ENCODE results near the gene GPR35.
"Not testable (repeated sequence)": the region's sequence is repeated elsewhere in the genome, so short reads cannot be mapped to it uniquely, and the experiment has no call there.

The GPR35 gene

GRCh38 chr2:240644859-240645301 is 19.6 kb downstream of the GPR35 start:
- no peaks in the 10 kb centered on the region for H3K9me3 Mint-ChIP-seq
- peak in 1 of 2 donors; percentile 43 for DNase-seq (ENCODE audit: low spot score in 2 of 2)
- H3K4me3 Mint-ChIP-seq: no peak overlapping the region
- peaks cover 16% of the 10 kb centered on the region for H3K4me1 Mint-ChIP-seq
- ATAC-seq: no peak
- no peaks in the 10 kb centered on the region for H3K36me3 Mint-ChIP-seq
- no peak overlapping the region for H3K27ac Mint-ChIP-seq

- ATAC-seq (no peak), DNase-seq (ENCODE audit: low spot score in 2 of 2) (no peak)
- H3K9me3 Mint-ChIP-seq: no peaks in the 10 kb centered on the region
- no peak overlapping the region for H3K4me3 Mint-ChIP-seq
- peaks cover 16% of the 10 kb centered on the region for H3K4me1 Mint-ChIP-seq
- no peaks in the 10 kb centered on the region for H3K36me3 Mint-ChIP-seq
- H3K27ac Mint-ChIP-seq: no peak overlapping the region
Observed at GRCh38 chr2:240645346-240645745, 20.1 kb downstream of the GPR35 start.

GRCh38 chr2:240645801-240646175 is 20.5 kb downstream of the GPR35 start:
- H3K4me3 Mint-ChIP-seq: peak overlapping the region; percentile 37
- H3K36me3 Mint-ChIP-seq: no peaks in the 10 kb centered on the region
- peaks cover 16% of the 10 kb centered on the region for H3K4me1 Mint-ChIP-seq
- H3K9me3 Mint-ChIP-seq: no peaks in the 10 kb centered on the region
- DNase-seq (ENCODE audit: low spot score in 2 of 2) (peak in 1 of 2 donors; percentile 43), ATAC-seq (no peak)
- H3K27ac Mint-ChIP-seq: peak overlapping the region; percentile 29

GRCh38 chr2:240646176-240646899 is 21.1 kb downstream of the GPR35 start:
- DNase-seq (ENCODE audit: low spot score in 2 of 2): no peak
- peaks cover 16% of the 10 kb centered on the region for H3K4me1 Mint-ChIP-seq
- H3K4me3 Mint-ChIP-seq: peak overlapping the region; percentile 37
- peak overlapping the region; percentile 29 for H3K27ac Mint-ChIP-seq
- H3K9me3 Mint-ChIP-seq: no peaks in the 10 kb centered on the region
- no peak for ATAC-seq
- no peaks in the 10 kb centered on the region for H3K36me3 Mint-ChIP-seq

GRCh38 chr2:240646900-240647502 is 21.7 kb downstream of the GPR35 start:
- ATAC-seq: no peak
- no peak for DNase-seq (ENCODE audit: low spot score in 2 of 2)
- no peaks in the 10 kb centered on the region for H3K36me3 Mint-ChIP-seq
- H3K4me1 Mint-ChIP-seq: peaks cover 16% of the 10 kb centered on the region
- no peak overlapping the region for H3K27ac Mint-ChIP-seq
- no peak overlapping the region for H3K4me3 Mint-ChIP-seq
- no peaks in the 10 kb centered on the region for H3K9me3 Mint-ChIP-seq

GRCh38 chr2:240647503-240648154 is 22.3 kb downstream of the GPR35 start:
- no peaks in the 10 kb centered on the region for H3K36me3 Mint-ChIP-seq
- DNase-seq (ENCODE audit: low spot score in 2 of 2) (no peak), ATAC-seq (no peak)
- H3K27ac Mint-ChIP-seq: no peak overlapping the region
- no peak overlapping the region for H3K4me3 Mint-ChIP-seq
- H3K4me1 Mint-ChIP-seq: peaks cover 16% of the 10 kb centered on the region
- no peaks in the 10 kb centered on the region for H3K9me3 Mint-ChIP-seq

GRCh38 chr2:240648155-240648649 is 22.9 kb downstream of the GPR35 start:
- no peak overlapping the region for H3K4me3 Mint-ChIP-seq
- H3K9me3 Mint-ChIP-seq: no peaks in the 10 kb centered on the region
- ATAC-seq (no peak), DNase-seq (ENCODE audit: low spot score in 2 of 2) (no peak)
- H3K27ac Mint-ChIP-seq: no peak overlapping the region
- H3K36me3 Mint-ChIP-seq: no peaks in the 10 kb centered on the region
- peaks cover 16% of the 10 kb centered on the region for H3K4me1 Mint-ChIP-seq

GRCh38 chr2:240648650-240649275 is 23.5 kb downstream of the GPR35 start:
- Mint-ChIP-seq H3K27ac (no peak overlapping the region), H3K9me3 (no peaks in the 10 kb centered on the region), H3K4me3 (no peak overlapping the region), H3K4me1 (peaks cover 16% of the 10 kb centered on the region), H3K36me3 (no peaks in the 10 kb centered on the region)
- DNase-seq (ENCODE audit: low spot score in 2 of 2) (peak in 1 of 2 donors; percentile 35), ATAC-seq (no peak)

- Mint-ChIP-seq H3K27ac (peak overlapping the region; percentile 78), H3K36me3 (no peaks in the 10 kb centered on the region), H3K9me3 (no peaks in the 10 kb centered on the region), H3K4me3 (no peak overlapping the region), H3K4me1 (peaks cover 16% of the 10 kb centered on the region)
- no peak for ATAC-seq
- DNase-seq (ENCODE audit: low spot score in 2 of 2): no peak
Observed at GRCh38 chr2:240649331-240649730, 24.1 kb downstream of the GPR35 start.

- Mint-ChIP-seq H3K9me3 (no peaks in the 10 kb centered on the region), H3K4me3 (no peak overlapping the region), H3K36me3 (no peaks in the 10 kb centered on the region), H3K4me1 (peaks cover 27% of the 10 kb centered on the region), H3K27ac (no peak overlapping the region)
- DNase-seq (ENCODE audit: low spot score in 2 of 2) (no peak), ATAC-seq (no peak)
Observed at GRCh38 chr2:240650254-240650965, 25.1 kb downstream of the GPR35 start.

- ATAC-seq: no peak
- Mint-ChIP-seq H3K4me3 (no peak overlapping the region), H3K36me3 (no peaks in the 10 kb centered on the region), H3K4me1 (peaks cover 25% of the 10 kb centered on the region), H3K9me3 (no peaks in the 10 kb centered on the region), H3K27ac (no peak overlapping the region)
- DNase-seq (ENCODE audit: low spot score in 2 of 2): no peak
Observed at GRCh38 chr2:240651185-240651584, 25.9 kb downstream of the GPR35 start.

- no peak overlapping the region for H3K4me3 Mint-ChIP-seq
- DNase-seq (ENCODE audit: low spot score in 2 of 2): no peak
- H3K36me3 Mint-ChIP-seq: no peaks in the 10 kb centered on the region
- ATAC-seq: peak; percentile 96
- H3K4me1 Mint-ChIP-seq: peaks cover 22% of the 10 kb centered on the region
- H3K27ac Mint-ChIP-seq: no peak overlapping the region
- H3K9me3 Mint-ChIP-seq: no peaks in the 10 kb centered on the region
Observed at GRCh38 chr2:240655931-240656886, 30.9 kb downstream of the GPR35 start.

- not testable (repeated sequence) for H3K9me3 Mint-ChIP-seq; H3K4me3 Mint-ChIP-seq; H3K27ac Mint-ChIP-seq; DNase-seq (ENCODE audit: low spot score in 2 of 2); ATAC-seq; H3K36me3 Mint-ChIP-seq
- H3K4me1 Mint-ChIP-seq: peaks cover 17% of the 10 kb centered on the region
Observed at GRCh38 chr2:240659883-240660282, 34.6 kb downstream of the GPR35 start.

- ATAC-seq: no peak
- Mint-ChIP-seq H3K4me1 (no peaks in the 10 kb centered on the region), H3K4me3 (no peak overlapping the region), H3K27ac (no peak overlapping the region), H3K9me3 (peaks cover 9% of the 10 kb centered on the region), H3K36me3 (no peaks in the 10 kb centered on the region)
- no peak for DNase-seq (ENCODE audit: low spot score in 2 of 2)
Observed at GRCh38 chr2:240662681-240663080, 37.4 kb downstream of the GPR35 start.

All from stimulated activated effector memory CD8-positive, alpha-beta T cell treated with anti-CD3 and anti-CD28 coated beads, Interleukin-12 subunit alpha, Interleukin-12 subunit beta, amount 100 ng/mL, for 72 hours (primary cell).